ENCODE data around the gene ZBTB18.

DNA sequence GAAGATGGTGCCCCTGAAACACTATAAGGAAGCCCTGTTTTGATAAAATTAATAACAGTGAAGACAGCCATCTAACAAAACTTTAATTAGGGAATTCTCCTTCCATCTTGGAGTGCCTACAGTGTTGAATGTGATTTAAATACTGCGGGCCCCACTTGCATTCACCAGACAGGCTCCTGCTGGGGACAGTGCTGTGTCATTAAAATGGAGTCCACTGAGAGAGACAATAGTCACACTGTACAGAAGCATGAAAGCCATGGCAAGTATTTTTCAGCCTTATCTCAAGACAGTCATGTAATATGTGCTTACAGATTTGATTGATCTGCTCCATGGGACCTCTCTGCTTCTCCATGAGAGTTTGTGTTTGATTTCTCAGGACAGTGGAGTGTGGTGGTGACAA, 29.7 kb upstream of the ZBTB18 start:
- no peak for TF ChIP-seq POLR2AphosphoS5 (IDR thresholded peaks at IDR 0.05)
- TF ChIP-seq, protein P1, sequence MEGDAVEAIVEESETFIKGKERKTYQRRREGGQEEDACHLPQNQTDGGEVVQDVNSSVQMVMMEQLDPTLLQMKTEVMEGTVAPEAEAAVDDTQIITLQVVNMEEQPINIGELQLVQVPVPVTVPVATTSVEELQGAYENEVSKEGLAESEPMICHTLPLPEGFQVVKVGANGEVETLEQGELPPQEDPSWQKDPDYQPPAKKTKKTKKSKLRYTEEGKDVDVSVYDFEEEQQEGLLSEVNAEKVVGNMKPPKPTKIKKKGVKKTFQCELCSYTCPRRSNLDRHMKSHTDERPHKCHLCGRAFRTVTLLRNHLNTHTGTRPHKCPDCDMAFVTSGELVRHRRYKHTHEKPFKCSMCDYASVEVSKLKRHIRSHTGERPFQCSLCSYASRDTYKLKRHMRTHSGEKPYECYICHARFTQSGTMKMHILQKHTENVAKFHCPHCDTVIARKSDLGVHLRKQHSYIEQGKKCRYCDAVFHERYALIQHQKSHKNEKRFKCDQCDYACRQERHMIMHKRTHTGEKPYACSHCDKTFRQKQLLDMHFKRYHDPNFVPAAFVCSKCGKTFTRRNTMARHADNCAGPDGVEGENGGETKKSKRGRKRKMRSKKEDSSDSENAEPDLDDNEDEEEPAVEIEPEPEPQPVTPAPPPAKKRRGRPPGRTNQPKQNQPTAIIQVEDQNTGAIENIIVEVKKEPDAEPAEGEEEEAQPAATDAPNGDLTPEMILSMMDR (IDR thresholded peaks at IDR 0.05 in 8 of 11, conservative IDR thresholded peaks at IDR 0.05 in 3 of 11) = no peak

All from spleen (tissue), 7 donors.